ENCODE data around the gene ST14. TPM values are rescaled to one million over a fixed set of nuclear protein-coding genes. Genes with fewer than 3 reads are reported as not detected.

Gene ST14
- polyA plus RNA-seq, 1 of the 3 experiments (the other 2 are of a cell fraction): not detected

- Histone ChIP-seq H3K36me3 (replicated peaks in 1 of 2; ENCODE audit: control insufficient read depth in 1 of 2, insufficient read depth in 2 of 2, low read length in 1 of 2) (no peaks in the 10 kb centered on the region), H3K9ac (no peak overlapping the region), H3K9me3 (no peaks in the 10 kb centered on the region), H3K79me2 (ENCODE audit: insufficient read depth) (no peaks in the 10 kb centered on the region), H3F3A (replicated peaks; ENCODE audit: insufficient read depth) (no peaks in the 10 kb centered on the region), H3K4me1 (ENCODE audit: control insufficient read depth in 1 of 2, insufficient read depth in 2 of 2, low read depth in 1 of 2, low read length in 1 of 2) (peaks cover 0 to 3% of the 10 kb centered on the region in 2 experiments; a peak in 1 of 4 replicates), H3K4me2 (no peak overlapping the region), H3K27ac (ENCODE audit: low read depth in 2 of 2, low read length in 1 of 2) (no peak overlapping the region), H3K9me2 (no peaks in the 10 kb centered on the region), H3K27me3 (ENCODE audit: insufficient read depth) (no peaks in the 10 kb centered on the region), H2AFZ (ENCODE audit: low read depth) (no peak overlapping the region), H3K4me3 (ENCODE audit: low read depth in 2 of 2, low read length in 1 of 2) (no peak overlapping the region), H4K20me1 (ENCODE audit: insufficient read depth) (no peaks in the 10 kb centered on the region)
- TF ChIP-seq JUND (IDR thresholded peaks at IDR 0.05) (no peak), EP300 (IDR thresholded peaks at IDR 0.05; ENCODE audit: borderline replicate concordance in 1 of 2, low read depth in 1 of 2, low read length in 1 of 2) (no peak)
- ChIA-PET CTCF (interaction anchor here (1.2 to 1.8 kb wide), 2 partner anchors 18 to 34 kb away, joined by 3 to 6 read pairs; no protein-coding TSS in a partner anchor), POLR2A (no interaction called here)
- DNase-seq: no peak
- 68% methylated on average over 12 of the region's 16 CpGs for WGBS (ENCODE audit: low lambda C conversion rate)
Observed at GRCh38 chr11:130178441-130179339, 19.1 kb downstream of the ST14 start.

- Histone ChIP-seq H3K4me2 (no peak overlapping the region), H3K27ac (ENCODE audit: low read depth in 2 of 2, low read length in 1 of 2) (no peak overlapping the region), H2AFZ (ENCODE audit: low read depth) (no peak overlapping the region), H3K4me3 (ENCODE audit: low read depth in 2 of 2, low read length in 1 of 2) (no peak overlapping the region), H4K20me1 (ENCODE audit: insufficient read depth) (no peaks in the 10 kb centered on the region), H3F3A (replicated peaks; ENCODE audit: insufficient read depth) (no peaks in the 10 kb centered on the region), H3K79me2 (ENCODE audit: insufficient read depth) (no peaks in the 10 kb centered on the region), H3K27me3 (ENCODE audit: insufficient read depth) (no peaks in the 10 kb centered on the region), H3K9me2 (no peaks in the 10 kb centered on the region), H3K9me3 (no peaks in the 10 kb centered on the region), H3K36me3 (replicated peaks in 1 of 2; ENCODE audit: control insufficient read depth in 1 of 2, insufficient read depth in 2 of 2, low read length in 1 of 2) (no peaks in the 10 kb centered on the region), H3K4me1 (ENCODE audit: control insufficient read depth in 1 of 2, insufficient read depth in 2 of 2, low read depth in 1 of 2, low read length in 1 of 2) (peaks cover 0 to 3% of the 10 kb centered on the region in 2 experiments; a peak in 1 of 4 replicates), H3K9ac (no peak overlapping the region)
- ChIA-PET CTCF (interaction anchor here (1.2 kb wide), 1 partner anchor 33 kb away, joined by 3 read pairs; no protein-coding TSS in a partner anchor), POLR2A (no interaction called here)
- WGBS (ENCODE audit: low lambda C conversion rate): 73% methylated on average over 10 of the region's 21 CpGs
- no peak for TF ChIP-seq FOXJ3 (CRISPR knock-in tag; IDR thresholded peaks at IDR 0.05)
- no peak for TF ChIP-seq ELF1 (IDR thresholded peaks at IDR 0.05)
- TF ChIP-seq PBX3 (IDR thresholded peaks at IDR 0.05): no peak
- no peak for TF ChIP-seq USF1 (IDR thresholded peaks at IDR 0.05; ENCODE audit: borderline replicate concordance, low read depth)
- no peak for TF ChIP-seq USF2 (IDR thresholded peaks at IDR 0.05; ENCODE audit: borderline replicate concordance, low read depth, low read length)
- TF ChIP-seq NRF1 (IDR thresholded peaks at IDR 0.05; ENCODE audit: low read depth, low read length): no peak
- no peak for TF ChIP-seq POLR2AphosphoS5 (IDR thresholded peaks at IDR 0.05; ENCODE audit: low read depth, low read length)
- TF ChIP-seq EZH2phosphoT487 (IDR thresholded peaks at IDR 0.05; ENCODE audit: borderline replicate concordance, low read depth): no peak
- no peak for TF ChIP-seq JUND (IDR thresholded peaks at IDR 0.05)
- no peak for TF ChIP-seq SIN3A (IDR thresholded peaks at IDR 0.05; ENCODE audit: borderline replicate concordance, low read depth, low read length)
- DNase-seq: no peak
Observed at GRCh38 chr11:130179396-130180306, 20.1 kb downstream of the ST14 start.

All from SK-N-SH (cell line).